ENCODE data around the gene TRAPPC10.
A peak's percentile ranks its signal among the peaks of the same experiment; 100 is the strongest.

Gene TRAPPC10, protein sequence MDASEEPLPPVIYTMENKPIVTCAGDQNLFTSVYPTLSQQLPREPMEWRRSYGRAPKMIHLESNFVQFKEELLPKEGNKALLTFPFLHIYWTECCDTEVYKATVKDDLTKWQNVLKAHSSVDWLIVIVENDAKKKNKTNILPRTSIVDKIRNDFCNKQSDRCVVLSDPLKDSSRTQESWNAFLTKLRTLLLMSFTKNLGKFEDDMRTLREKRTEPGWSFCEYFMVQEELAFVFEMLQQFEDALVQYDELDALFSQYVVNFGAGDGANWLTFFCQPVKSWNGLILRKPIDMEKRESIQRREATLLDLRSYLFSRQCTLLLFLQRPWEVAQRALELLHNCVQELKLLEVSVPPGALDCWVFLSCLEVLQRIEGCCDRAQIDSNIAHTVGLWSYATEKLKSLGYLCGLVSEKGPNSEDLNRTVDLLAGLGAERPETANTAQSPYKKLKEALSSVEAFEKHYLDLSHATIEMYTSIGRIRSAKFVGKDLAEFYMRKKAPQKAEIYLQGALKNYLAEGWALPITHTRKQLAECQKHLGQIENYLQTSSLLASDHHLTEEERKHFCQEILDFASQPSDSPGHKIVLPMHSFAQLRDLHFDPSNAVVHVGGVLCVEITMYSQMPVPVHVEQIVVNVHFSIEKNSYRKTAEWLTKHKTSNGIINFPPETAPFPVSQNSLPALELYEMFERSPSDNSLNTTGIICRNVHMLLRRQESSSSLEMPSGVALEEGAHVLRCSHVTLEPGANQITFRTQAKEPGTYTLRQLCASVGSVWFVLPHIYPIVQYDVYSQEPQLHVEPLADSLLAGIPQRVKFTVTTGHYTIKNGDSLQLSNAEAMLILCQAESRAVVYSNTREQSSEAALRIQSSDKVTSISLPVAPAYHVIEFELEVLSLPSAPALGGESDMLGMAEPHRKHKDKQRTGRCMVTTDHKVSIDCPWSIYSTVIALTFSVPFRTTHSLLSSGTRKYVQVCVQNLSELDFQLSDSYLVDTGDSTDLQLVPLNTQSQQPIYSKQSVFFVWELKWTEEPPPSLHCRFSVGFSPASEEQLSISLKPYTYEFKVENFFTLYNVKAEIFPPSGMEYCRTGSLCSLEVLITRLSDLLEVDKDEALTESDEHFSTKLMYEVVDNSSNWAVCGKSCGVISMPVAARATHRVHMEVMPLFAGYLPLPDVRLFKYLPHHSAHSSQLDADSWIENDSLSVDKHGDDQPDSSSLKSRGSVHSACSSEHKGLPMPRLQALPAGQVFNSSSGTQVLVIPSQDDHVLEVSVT

DNA sequence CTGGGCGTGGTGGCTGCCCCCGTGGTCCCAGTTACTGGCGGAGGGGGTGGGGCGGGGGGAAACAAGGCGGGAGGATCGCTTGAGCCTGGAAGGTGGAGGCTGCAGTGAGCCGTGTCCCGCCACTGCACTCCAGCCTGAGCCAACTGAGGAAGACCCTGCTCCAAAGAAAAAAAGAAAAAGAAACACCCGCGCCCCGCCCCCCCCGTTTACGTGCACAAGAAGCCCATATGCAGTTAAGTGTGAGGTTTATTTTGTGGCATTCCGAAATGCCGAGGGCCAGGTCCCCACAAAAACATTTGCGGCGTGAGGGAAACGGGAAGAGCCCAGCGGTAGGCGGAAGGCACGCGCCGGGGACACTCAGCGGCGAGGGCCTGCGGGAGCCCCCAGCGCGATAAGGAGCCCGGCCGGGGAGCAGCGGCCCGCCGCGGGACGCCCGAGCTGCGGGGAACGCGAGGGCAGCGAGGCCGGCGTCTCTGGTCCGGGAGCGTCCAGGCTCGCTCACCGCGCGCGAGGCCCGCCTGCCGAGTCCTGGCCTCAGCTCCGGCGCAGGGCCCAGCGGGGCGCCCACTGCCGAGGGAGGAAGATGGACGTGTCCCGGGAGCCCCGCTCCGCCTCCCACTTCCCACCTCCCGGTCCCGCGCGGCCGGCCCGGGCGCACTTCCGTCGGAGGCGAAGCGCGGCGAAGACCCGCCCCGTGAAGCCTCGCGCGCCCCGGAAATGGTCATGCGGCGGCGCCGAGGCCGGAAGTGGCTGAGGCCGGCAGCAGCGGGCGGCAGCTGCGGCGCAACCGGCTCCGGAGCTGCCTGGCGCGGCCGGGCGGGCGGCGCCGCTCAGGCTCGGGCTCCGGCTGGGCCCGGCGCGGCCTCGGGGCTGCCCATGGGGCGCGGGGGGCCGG lies at the start of gene TRAPPC10:
Gene TRAPPC10, plus strand, starts transcription at position 731 of the 895 bp plus-strand sequence. CDS start 185 bp downstream, outside the sequence.
- peak; percentile 79 for DNase-seq

DNA sequence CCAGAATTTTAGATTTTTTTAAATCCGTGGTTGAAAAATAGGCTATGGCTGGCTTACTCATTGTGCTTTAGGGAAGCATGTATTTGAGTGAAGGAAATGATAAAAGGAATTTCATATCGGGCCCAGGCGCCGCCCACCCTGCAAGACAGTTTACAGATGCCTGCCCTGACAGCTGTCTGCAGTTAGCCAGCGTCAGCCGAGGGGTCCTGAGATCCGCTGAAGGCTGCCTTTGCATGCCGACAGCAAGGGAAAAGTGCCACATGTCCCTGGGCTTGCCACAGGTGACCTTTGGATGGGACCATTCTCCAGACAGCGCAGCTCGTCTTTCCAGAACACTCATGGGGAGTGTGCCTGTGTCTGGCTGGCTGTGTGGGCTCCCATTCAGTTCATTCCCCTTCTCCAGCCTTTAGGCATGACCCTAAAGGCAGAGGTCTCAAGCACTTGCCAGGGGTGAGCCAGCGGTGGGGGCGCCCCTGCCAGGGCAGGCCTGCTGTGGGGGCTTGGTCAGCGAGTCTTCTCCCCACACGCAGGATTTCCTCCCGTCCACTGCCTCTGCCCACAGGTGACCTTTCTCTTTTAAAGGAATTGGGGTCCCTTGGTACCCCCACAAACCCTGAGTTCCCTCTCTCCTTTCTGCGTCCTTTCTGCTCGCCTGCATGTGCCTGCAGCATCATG lies 46.1 kb upstream of the TRAPPC10 start:
- DNase-seq = no peak

DNA sequence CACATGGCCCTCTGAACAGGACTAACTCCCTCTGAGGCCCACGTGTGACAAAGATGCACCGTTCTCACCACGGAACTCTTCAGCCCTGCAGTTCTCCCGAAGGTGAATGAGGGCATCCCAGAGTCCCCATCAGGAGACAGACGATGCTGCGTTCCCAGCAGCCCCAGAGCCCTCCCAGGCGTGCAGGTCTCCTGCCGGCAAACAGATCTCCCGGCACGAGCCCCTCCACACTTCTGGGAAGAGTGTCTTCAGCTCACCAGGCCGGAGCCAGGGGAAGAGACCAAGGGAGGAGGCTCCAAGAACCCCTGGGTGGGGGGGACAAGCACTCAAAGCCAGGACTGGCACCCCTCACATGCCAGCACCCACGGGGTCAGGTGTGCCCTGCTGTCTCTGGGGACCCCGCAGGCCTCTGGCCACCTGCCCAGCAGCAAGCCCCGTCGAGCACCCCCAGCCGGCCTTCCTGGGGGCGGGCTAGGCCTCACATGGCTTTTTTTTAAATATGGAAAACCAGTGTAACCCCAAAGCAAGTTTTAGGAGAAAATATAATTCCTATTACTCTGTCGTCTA lies 45.1 kb upstream of the TRAPPC10 start:
- DNase-seq = no peak

DNA sequence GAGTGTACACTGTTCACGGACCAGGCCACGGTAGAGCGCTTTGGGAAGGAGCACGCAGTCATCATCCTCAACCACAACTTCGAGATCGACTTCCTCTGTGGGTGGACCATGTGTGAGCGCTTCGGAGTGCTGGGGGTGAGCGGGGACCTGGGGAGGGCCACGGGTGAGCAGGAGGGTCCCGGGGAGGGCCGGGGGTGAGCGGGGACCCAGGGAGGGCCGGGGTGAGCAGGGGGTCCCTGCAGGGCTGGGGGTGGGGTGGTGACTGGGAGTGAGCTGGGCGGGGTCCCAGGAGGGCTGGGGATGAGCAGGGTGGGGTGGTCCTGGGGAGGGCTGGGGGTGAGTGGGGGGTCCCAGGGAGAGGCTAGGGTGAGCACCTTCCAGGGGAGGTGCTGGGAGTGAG lies 44.1 kb upstream of the TRAPPC10 start:
- no peak for DNase-seq

DNA sequence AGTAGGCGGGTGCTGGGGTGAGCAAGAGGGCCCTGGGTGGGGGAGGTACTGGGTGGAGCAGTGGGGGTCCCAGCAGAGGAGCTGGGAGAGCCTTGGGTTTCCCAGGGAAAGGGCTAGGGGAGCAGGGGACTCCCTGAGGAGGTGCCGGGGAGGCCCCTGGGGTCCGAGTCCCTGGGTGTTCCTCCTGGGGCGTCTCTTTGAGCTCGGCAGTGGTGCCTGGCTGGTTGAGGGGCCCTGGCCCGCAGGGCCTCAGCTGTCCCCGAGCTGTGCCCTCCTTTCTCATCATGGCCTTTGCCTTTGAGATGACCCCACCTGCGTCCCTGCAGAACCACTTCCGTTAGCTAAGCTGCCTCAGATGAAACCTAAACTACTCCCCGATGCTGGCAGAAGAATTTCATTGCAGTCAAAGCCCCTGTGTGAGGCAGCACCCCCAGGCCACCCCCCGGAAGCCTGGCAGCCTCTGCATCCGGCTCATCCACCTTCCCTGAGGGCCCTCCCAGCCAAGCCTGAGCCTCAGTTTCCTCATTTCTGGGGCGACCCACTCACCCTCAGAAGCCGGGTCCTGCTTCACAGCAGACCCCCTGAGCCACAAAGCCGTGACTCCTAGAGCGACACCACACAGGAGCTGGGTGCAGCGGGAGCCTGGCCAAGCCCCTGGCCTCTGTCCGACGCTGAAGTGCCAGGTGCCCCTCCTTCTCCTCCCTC lies 43.5 kb upstream of the TRAPPC10 start:
- no peak for DNase-seq

DNA sequence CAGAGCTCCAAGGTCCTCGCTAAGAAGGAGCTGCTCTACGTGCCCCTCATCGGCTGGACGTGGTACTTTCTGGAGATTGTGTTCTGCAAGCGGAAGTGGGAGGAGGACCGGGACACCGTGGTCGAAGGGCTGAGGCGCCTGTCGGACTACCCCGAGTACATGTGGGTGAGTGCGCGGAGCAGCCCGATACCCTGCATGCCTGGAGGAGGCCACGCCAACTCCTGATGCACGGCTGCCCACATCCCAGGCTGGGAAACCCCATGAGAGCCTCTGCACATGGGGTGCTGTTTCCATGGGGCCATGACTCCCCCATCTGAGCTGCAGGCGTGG lies 43.0 kb upstream of the TRAPPC10 start:
- DNase-seq = no peak

DNA sequence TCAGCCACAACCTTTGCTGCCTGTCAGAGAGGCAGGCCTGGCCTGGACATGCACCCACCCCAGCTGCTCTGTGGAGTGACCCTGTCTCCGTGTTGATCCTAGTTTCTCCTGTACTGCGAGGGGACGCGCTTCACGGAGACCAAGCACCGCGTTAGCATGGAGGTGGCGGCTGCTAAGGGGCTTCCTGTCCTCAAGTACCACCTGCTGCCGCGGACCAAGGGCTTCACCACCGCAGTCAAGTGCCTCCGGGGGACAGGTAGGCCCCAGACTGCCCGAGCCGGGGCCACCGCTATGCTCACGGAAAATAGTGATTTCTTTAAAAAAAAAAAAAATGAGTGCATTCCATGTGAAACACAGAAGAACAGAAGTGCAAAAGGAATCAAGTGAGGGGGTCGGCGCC lies 41.6 kb upstream of the TRAPPC10 start:
- no peak for DNase-seq

DNA sequence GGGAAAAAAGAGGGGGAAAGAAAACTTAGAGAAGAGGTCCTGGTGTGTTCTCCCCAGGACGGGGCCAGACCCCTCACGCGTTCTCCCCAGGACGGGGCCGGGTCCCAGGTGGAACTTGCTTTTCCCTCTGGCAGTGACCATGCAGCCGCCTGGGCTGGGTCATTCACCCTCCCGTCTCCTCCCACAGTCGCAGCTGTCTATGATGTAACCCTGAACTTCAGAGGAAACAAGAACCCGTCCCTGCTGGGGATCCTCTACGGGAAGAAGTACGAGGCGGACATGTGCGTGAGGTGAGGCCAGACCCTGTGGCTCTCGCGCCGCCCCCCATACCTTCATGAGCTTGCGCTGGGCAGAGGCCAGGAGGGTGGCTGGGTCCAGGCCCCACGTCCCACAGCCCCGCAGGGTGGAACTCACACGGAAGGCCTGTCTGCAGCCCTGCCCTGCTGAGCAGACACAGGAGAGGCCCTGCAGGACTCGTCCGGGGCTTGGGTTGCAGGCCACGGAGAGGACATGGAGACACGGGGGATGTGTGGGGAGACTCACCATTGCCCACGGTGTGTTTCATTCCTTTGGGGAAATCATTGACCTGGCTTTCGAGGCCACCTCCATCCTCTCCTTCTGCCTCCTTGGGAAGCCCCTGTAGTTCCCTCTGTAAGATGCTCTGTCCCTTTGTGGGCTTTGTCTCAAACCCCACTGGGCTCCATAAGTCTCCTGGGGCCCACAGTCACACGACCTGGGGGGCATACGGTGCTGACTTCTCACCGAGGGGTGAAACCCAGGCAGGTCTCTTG lies 40.7 kb upstream of the TRAPPC10 start:
- DNase-seq = no peak

DNA sequence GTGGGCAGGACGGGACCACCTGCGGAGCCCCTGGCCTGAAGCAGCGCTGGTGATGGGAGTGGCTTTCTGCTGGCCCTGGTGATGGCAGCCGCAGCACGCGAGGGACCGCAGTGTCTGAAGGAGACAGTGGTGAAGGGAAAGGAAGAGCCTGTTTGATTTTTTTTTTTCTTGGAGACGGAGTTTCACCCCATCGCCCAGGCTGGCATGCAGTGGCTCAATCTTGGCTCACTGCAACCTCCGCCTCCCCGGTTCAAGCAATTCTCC lies 40.2 kb upstream of the TRAPPC10 start:
- no peak for DNase-seq

DNA sequence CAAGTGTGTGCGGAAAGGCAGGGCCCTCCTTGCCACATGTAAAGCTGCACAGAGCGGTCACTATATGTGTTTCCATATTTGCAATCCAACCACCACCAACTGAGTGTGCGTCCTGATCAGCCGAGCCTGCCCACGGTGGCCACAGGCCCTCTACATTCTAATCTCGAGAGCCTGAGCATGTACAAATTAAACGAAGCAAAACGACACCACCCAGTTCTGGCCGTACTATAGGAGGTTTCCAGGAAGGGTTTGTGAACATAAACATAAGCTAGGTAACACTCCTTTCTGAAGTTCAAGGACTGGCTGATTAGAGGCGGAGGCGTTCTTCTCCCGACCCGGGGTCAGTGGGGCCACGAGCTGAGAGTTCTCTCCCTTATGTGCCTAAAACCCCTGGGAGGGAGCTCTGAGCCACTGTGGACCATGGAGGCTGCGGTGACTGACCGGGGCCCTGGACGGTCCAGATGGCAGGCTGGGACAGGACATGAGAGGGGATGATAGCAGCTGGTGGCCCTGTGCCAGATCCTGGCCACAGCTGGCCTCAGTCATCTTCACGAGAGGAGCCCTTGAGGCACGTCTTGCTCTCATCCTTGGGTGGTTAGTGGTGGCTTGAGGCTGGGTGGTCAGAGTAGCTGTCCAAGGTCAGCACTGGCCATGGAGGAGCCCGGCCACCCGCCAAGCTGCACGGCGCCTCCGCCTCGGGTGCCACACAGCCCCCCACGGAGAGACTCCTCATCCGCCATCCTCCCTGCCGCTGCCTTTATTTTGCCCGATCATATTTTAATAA lies 39.1 kb upstream of the TRAPPC10 start:
- DNase-seq = no peak

DNA sequence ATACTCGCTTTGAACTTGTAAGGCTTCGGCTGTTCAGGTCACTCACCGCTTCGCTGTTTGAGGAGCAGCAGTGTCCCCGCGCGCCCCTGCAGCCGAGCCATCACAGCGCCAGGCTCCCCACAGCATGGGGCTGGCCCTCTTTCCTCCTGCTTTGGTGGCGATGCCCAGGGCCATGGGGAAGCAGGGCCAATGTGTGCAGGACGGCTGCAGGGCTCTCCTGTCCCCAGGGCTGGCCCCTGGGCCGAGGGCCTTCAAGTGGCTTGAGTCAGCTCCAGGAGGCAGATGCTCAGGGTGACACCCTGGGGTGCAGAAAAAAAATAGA lies 38.5 kb upstream of the TRAPPC10 start:
- no peak for DNase-seq

DNA sequence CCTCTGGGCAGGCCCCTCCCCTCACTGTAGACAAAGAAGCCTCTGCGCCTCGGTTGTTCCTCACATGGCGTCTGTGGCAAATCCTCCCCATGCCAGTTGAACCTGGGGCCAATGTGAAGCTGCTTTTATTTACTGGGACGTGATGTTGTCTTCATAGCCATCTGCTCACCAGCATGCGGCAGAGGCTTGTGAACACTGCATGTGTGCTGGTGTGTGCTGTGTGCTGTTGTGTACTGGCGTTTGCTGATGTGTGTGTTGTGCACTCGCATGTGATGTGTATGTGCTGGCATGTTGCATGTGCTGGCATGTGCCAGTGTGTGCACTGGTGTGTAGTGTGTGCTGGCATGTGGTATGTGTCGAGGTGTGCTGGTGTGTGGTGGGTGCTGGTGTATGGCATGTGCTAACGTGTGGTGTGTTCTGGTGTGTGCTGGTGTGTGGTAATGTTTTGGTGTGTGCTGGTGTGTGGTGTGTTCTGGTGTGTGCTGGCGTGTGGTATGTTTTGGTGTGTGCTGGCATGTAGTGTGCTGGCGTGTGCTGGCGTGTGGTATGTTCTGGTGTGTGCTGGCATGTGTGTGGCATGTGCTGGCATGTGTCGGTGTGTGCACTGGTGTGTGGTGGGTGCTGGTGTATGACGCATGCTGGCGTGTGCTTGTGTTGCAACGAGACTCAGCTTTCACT lies 37.2 kb upstream of the TRAPPC10 start:
- no peak for DNase-seq

DNA sequence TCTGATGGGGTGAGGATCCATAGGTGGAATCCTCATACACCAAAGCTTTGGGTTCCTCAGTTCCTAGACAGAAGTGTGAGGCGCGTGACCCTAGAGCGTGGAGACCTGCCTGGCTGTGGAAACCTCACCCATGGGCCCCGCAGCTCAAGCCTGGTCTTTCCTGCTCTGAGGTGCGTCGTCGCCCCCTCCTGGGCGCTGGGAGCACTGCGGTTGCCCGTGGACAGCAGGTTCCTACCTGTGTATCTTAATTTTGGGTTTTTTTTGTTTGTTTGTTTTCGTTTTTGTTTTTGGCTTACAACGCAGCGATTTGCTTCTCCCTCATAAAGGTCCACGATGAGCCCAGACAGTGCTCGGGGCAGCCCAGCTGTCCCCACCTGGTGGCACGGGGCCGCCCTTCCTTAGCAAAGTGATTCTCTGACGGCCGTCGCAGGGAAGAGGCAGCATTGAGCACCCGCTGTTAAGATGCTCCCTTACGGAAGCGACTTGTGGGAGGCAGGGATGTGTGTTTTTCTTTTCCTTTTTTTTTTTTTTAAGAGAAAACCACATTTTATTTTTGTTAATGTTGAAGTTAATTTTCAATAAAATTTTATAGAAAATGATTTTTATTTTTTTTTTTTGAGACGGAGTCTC lies 36.5 kb upstream of the TRAPPC10 start:
- peak; percentile 76 for DNase-seq

DNA sequence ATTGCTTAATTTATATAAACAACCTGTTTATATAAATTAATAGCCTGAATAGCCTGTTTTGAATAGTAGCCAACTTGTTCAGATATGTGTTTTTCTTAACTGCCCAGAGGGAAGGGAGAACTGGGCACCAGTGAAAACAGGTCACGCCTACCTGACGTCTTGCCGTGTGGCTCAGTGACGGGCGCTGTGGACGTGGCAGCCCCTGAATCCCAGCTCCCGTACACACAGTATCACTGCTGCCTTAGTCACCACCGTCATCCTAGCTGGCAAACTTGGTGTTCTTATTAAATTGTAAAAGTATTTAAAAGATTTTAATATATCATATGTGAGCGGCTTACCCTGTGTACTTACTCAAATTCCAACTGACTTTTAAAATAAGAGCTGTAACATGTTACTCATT lies 35.4 kb upstream of the TRAPPC10 start:
- DNase-seq = no peak

DNA sequence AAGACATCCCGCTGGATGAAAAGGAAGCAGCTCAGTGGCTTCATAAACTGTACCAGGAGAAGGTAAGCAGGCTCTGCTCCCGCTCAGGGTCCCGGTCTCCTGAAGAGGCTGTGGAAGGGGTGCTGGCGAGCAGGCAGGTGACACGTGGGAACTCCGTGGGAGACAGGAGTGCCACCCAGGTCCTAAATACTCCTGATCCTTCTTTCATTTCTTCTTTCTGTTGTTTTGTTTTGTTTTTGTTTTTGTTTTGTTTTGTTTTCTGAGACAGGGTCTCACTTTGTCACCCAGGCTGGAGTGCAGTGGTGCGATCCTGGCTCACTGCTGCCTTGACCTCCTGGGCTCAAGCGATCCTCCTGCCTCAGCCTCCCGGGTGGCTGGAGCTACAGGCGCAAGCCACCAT lies 34.0 kb upstream of the TRAPPC10 start:
- no peak for DNase-seq

DNA sequence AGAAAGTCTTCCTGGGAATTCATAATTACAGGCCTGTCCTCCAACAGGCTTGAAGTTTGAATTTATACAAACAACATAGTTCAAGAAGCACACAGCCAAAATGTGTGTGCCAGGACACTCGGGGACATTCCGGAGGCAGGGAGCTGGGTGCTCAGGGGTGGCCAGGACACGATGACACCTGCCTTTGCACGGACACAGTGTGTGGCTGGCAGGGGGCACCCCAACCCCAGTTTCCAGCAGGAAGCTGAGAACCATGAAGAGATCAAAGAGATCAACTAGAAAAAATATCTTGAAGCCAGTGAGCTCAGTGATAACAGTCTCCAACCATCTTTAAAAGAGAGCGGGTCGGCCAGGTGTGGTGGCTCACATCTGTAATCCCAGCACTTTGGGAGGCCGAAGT lies 32.5 kb upstream of the TRAPPC10 start:
- no peak for DNase-seq

DNA sequence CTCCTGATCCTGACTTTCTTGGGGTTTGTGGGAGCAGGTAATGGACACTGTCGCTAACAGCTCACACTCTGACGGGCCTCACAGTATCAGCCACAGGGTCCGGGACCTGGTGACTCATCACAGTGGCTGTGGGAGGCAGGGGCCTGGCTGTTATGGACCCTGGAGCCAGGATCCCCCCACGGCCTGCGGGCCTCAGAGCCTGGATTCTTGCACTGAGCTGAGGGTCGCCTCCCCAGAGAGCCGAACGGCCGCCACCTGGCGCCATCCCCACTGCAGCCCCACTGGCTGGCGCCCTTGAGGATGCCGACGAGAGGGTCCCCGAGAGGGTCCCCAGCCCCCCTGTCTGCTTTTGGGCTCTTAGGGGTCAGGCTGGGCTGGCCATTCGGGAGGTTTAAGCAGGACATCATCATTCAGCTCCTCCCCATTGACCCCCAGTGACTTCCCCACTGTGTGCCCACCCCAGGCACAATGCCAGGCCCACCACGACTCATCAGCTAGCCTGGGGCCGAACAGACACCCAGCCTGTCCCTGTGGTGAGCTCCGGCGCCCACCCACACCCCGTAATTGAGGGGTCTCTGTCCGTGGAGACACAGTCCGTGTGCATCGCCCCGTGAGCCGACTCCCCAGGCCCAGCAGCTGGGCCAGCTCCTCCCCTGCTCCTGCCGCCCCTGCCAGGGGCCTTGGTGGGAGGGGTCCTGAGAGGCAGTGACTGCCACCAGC lies 30.8 kb upstream of the TRAPPC10 start:
- no peak for DNase-seq

DNA sequence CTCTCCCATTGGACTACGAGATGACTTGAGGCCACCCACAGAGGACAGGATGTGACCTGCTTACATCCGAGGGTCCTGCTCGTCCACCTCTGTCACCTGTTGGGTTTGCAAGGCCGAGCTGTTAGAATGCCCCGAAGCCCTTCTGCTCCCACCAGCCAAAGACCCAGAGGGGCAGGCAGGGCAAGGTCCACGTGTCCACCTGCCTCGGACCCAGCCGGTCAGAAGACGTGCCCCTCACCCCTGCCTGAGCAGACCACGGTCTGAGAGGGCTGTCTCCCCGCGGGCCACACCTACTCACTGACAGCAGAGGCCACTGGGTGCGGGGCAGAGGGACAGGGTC lies 30.3 kb upstream of the TRAPPC10 start:
- no peak for DNase-seq

Data from CD4-positive, alpha-beta T cell treated with Interleukin-15 for 1 hour (primary cell).